Keratinocyte (primary cell): ENCODE results near the gene HOXB4. TPM values are rescaled to one million over a fixed set of nuclear protein-coding genes. Genes with fewer than 3 reads are reported as not detected.

Experiments
- DNase-seq: peaks from one replicate; pipeline ENCODE4 v3.0.0-alpha.2; 2011; ENCODE audit warnings: low read depth, missing footprints, low spot score
- FAIRE-seq: peaks from 2 replicates; lab custom pipeline; 2011; peaks lifted over from hg19 to GRCh38; lab: Jason Lieb, UNC
- H2AFZ ChIP-seq: 2 replicates; pipeline ENCODE4 v1.6.0; 2012; ENCODE audit warnings: low read length, control low read depth, inconsistent platforms; ENCODE audit not compliant: control insufficient read depth
- H3K27ac ChIP-seq: 2 replicates; pipeline ENCODE4 v1.5.1; 2011; ENCODE audit warnings: low read length; ENCODE audit not compliant: control insufficient read depth, insufficient read depth
- H3K27me3 ChIP-seq: 3 replicates; pipeline ENCODE4 v1.6.0; 2011; ENCODE audit warnings: low read length; ENCODE audit not compliant: control insufficient read depth, insufficient read depth; ENCODE audit errors: extremely low read depth
- H3K36me3 ChIP-seq, 2 experiments: 2 replicates in 1 of 2; 3 replicates in 1 of 2; pipeline ENCODE4 v1.5.1; 2011; ENCODE audit warnings: low read length in 2 of 2, mild to moderate bottlenecking in 1 of 2; ENCODE audit not compliant: control insufficient read depth in 2 of 2, insufficient read depth in 2 of 2; ENCODE audit errors: extremely low read depth in 1 of 2
- H3K4me1 ChIP-seq: 3 replicates; pipeline ENCODE4 v1.5.1; 2011; ENCODE audit warnings: low read length; ENCODE audit not compliant: control insufficient read depth, insufficient read depth; ENCODE audit errors: extremely low read depth
- H3K4me2 ChIP-seq: 3 replicates; pipeline ENCODE4 v1.6.0; 2011; ENCODE audit warnings: low read depth, low read length; ENCODE audit not compliant: control insufficient read depth, insufficient read depth; ENCODE audit errors: extremely low read depth
- H3K4me3 ChIP-seq, 3 experiments: fragments of 200-600 bp in 1 of 3; sonication (generic) in 1 of 3; 2 replicates in 2 of 3; 3 replicates in 1 of 3; pipeline ENCODE4 v1.5.1; 2011 to 2016; ENCODE audit warnings: low read length in 3 of 3, mild to moderate bottlenecking in 3 of 3, control low read depth in 2 of 3, inconsistent platforms in 1 of 3, low read depth in 1 of 3, mixed read lengths in 1 of 3, mixed run types in 1 of 3, moderate library complexity in 1 of 3; ENCODE audit not compliant: control insufficient read depth in 2 of 3, insufficient read depth in 2 of 3; ENCODE audit errors: extremely low read depth in 1 of 3
- H3K79me2 ChIP-seq: 2 replicates; pipeline ENCODE4 v1.6.0; 2012; ENCODE audit warnings: low read length; ENCODE audit not compliant: control insufficient read depth, insufficient read depth
- H3K9ac ChIP-seq: 3 replicates; pipeline ENCODE4 v1.6.0; 2011; ENCODE audit warnings: low read length; ENCODE audit not compliant: control insufficient read depth, insufficient read depth; ENCODE audit errors: extremely low read depth
- H3K9me1 ChIP-seq: 3 replicates; pipeline ENCODE4 v1.6.0; 2011; ENCODE audit warnings: low read length; ENCODE audit not compliant: control insufficient read depth, insufficient read depth; ENCODE audit errors: extremely low read depth
- H3K9me3 ChIP-seq: 2 replicates; pipeline ENCODE4 v1.5.1; 2012; ENCODE audit warnings: low read depth, low read length; ENCODE audit not compliant: control insufficient read depth
- H4K20me1 ChIP-seq: 3 replicates; pipeline ENCODE4 v1.6.0; 2011; ENCODE audit warnings: low read length; ENCODE audit not compliant: control insufficient read depth, insufficient read depth; ENCODE audit errors: extremely low read depth
- EZH2 ChIP-seq: IDR thresholded peaks from one replicate; pipeline ENCODE4 v1.6.1; 2012; ENCODE audit warnings: inconsistent platforms, mild to moderate bottlenecking, low read length, moderate library complexity
- dilution Hi-C: fragments of 300-500 bp; cut with MboI; formaldehyde crosslinking; loops from one replicate; pipeline ENCODE4 v1.7.0; 2020; ENCODE audit warnings: low sequenced_read_pairs; ENCODE audit not compliant: extremely low pct_ligation_motif_present
- polyA plus RNA-seq, 5 experiments: library from polyadenylated mRNA; depleted of rRNA in 3 of 5; stranded (reverse) in 3 of 5; stranded (forward) in 1 of 5; unstranded in 1 of 5; fragments of >200 nt; gene quantifications; 1 replicate in 1 of 5; 2 replicates in 3 of 5; 3 replicates in 1 of 5; pipeline versions ENCODE4 v1.2.1 to v1.2.3, GENCODE V29; 2011 to 2012; ENCODE audit warnings: missing spikeins in 2 of 5, low read depth in 1 of 5, low replicate concordance in 1 of 5
- TF ChIP-seq, protein P1 (sequence below), 3 experiments: IDR thresholded peaks in 1 of 3; conservative IDR thresholded peaks in 1 of 3; optimal IDR thresholded peaks in 1 of 3; 2 replicates in 2 of 3; 3 replicates in 1 of 3; pipeline versions ENCODE3 to v1.5.1; 2011; ENCODE audit warnings: low read length in 3 of 3, mild to moderate bottlenecking in 3 of 3, moderate library complexity in 2 of 3, control low read depth in 1 of 3, inconsistent platforms in 1 of 3; ENCODE audit not compliant: insufficient read depth in 2 of 3; ENCODE audit errors: extremely low read depth in 1 of 3

The HOXB4 gene
- polyA plus RNA-seq, 1 donor (not counting 4 experiments of a cell fraction or from before 2014, with no cell fraction given): 0.59 TPM

DNA sequence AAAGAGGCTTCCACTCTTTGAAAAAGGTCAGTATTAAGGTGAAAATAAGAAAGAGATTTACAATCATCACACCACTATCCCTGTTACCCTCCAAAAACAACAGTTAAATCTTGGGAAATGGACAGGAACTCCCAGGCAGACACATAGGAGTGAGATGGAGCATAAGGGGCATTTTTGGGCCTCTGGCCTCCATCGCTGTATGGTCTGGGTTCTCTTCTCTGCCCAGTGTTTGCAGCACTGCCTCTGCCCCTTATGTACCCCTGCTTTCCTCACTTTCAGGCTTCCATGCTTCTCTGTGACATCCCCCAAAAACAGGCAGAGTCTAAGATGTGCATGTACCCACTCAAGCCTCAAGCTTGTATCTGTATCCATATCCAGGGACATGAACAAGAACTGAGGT, 32.6 kb downstream of the HOXB4 start:
- Histone ChIP-seq H3K4me3 (no peak overlapping the region), H4K20me1 (no peaks in the 10 kb centered on the region), H3K9me3 (no peaks in the 10 kb centered on the region), H3K9ac (no peak overlapping the region), H3K27me3 (peaks cover 28% of the 10 kb centered on the region), H3K9me1 (no peaks in the 10 kb centered on the region), H3K36me3 (peaks cover 0 to 3% of the 10 kb centered on the region in 2 experiments), H3K27ac (no peak overlapping the region), H2AFZ (no peak overlapping the region), H3K79me2 (peaks cover 13% of the 10 kb centered on the region), H3K4me1 (peaks cover 15% of the 10 kb centered on the region), H3K4me2 (no peak overlapping the region)
- dilution Hi-C loops: no loop called here
- FAIRE-seq (no peak), DNase-seq (no peak)
- TF ChIP-seq, protein P1, sequence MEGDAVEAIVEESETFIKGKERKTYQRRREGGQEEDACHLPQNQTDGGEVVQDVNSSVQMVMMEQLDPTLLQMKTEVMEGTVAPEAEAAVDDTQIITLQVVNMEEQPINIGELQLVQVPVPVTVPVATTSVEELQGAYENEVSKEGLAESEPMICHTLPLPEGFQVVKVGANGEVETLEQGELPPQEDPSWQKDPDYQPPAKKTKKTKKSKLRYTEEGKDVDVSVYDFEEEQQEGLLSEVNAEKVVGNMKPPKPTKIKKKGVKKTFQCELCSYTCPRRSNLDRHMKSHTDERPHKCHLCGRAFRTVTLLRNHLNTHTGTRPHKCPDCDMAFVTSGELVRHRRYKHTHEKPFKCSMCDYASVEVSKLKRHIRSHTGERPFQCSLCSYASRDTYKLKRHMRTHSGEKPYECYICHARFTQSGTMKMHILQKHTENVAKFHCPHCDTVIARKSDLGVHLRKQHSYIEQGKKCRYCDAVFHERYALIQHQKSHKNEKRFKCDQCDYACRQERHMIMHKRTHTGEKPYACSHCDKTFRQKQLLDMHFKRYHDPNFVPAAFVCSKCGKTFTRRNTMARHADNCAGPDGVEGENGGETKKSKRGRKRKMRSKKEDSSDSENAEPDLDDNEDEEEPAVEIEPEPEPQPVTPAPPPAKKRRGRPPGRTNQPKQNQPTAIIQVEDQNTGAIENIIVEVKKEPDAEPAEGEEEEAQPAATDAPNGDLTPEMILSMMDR (optimal IDR thresholded peaks at IDR 0.05 in 1 of 3, IDR thresholded peaks at IDR 0.05 in 1 of 3, conservative IDR thresholded peaks at IDR 0.05 in 1 of 3; ENCODE audit: extremely low read depth in 1 of 3, insufficient read depth in 2 of 3, low read length in 3 of 3): no peak
- no peak for TF ChIP-seq EZH2

DNA sequence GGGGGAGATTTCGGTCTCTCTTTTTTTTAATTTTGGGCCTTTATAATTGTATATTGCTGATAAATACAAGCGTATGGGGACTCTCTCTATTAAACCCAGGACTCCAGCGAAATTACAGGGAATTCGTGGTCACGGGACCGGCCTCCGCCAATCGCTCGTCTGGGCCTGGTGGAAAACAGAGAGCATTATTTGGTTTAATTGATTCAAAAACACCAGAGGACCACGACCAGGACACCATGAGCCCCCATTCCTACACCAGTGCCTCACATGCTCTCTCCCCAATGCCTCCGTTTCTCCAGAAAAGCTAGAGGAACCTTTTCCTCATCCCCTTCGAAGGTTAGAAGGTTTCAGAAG, 33.2 kb downstream of the HOXB4 start, which contains the start of gene HOXB2:
Gene HOXB2, minus strand, starts transcription at position 88 of the 354 bp plus-strand sequence. CDS start 198 bp downstream, outside the sequence.
- H3K9me3 ChIP-seq: no peaks in the 10 kb centered on the region
- H3K9ac ChIP-seq: peak within 1 kb of the TSS; percentile 74
- peaks cover 15% of the 10 kb centered on the region for H3K4me1 ChIP-seq
- H3K36me3 ChIP-seq: peaks cover 0 to 3% of the 10 kb centered on the region in 2 experiments
- FAIRE-seq (no peak), DNase-seq (no peak)
- H3K4me3 ChIP-seq: peak within 1 kb of the TSS; percentile 54 to 76 (median 73)
- no peaks in the 10 kb centered on the region for H4K20me1 ChIP-seq
- peak within 1 kb of the TSS; percentile 37 for H2AFZ ChIP-seq
- peaks cover 13% of the 10 kb centered on the region for H3K79me2 ChIP-seq
- H3K27me3 ChIP-seq: peaks cover 24% of the 10 kb centered on the region
- H3K27ac ChIP-seq: peak within 1 kb of the TSS; percentile 71
- TF ChIP-seq, protein P1 (optimal IDR thresholded peaks at IDR 0.05 in 1 of 3, IDR thresholded peaks at IDR 0.05 in 1 of 3, conservative IDR thresholded peaks at IDR 0.05 in 1 of 3; ENCODE audit: extremely low read depth in 1 of 3, insufficient read depth in 2 of 3, low read length in 3 of 3): no peak
- TF ChIP-seq EZH2: no peak
- dilution Hi-C loops: no loop called here
- peak within 1 kb of the TSS; percentile 77 for H3K4me2 ChIP-seq
- no peaks in the 10 kb centered on the region for H3K9me1 ChIP-seq
